ENCODE results near the gene VPS26A.
A peak's percentile ranks its signal among the peaks of the same experiment; 100 is the strongest.

VPS26A gene

GRCh38 chr10:69179089-69179742, 55.2 kb downstream of the VPS26A start:
- peak; percentile 23 for DNase-seq

DNA sequence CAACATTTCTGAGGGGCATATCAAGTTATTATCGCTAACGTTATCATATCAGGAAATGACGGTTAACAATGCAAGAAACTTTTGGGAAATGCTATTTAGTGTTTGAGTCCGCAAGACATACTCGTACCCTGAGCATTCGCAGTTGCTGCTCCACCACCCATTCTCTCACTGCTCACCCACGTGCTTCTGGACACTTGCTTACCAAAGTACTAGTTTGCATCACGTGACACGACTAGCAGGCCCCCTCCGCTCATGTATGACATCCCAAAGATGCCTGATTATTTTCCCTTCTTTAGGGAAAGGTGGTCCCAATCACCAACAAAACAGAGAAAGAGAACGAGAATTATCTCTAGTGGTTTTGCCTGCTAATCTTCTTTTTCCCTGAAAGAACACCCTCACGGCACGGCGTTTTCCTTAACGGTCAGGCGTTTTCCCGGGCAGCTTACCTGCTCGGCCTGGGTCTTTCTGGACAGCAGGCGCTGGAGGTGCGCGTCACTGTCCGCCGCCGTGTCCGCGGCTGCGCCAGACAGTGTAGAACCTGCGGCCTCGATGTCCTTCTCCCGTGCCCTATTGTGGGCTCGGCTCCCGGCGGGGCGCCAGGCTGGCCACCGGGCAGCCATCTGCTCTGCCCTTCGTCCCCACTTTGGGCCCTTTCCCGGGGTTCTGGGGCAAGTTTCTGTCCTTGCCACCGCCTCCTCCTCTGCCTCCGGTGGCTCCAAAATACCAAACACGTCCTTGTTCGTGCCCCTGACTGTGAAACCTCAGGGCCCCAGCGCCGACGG, 56.0 kb downstream of the VPS26A start, which contains the start of gene SUPV3L1:
TSS of gene SUPV3L1 (plus strand) at position 492 of the 782 bp plus-strand sequence. CDS start at position 550, 58 bp downstream.
- DNase-seq, result peak; percentile 89

DNA sequence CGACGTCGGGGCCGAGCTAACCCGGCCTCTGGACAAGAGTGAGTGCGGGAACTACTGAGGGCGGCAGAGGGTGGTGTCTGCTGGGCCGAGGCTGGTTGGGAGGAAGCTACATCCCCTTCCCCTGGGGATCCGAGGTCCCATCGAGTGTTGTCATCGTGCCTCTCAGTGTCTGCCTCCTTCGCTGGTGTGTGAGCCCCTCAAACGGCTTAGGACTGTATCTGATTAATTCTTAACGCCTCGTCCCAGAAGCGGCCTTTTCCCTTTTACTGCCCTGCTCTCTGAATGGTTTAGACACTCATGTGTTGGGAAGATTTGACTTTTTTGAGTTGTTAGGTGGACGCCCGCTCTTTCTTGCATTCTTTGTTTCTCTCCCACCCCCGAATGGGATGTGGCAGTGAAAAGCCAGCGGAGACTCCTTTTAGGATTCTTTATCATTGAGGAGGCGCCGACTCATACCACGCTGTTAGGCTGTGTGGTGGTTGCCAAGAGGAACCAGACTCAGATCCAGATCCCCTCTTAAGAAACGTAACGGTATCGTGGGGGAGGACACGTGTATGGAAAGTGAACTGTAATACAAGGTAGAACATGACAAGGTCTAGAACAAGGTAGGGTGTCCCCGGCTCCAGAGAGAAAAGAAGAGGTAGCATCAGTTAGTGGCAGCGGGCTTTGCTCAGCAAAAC, 56.7 kb downstream of the VPS26A start:
- peak; percentile 38 for DNase-seq

DNA sequence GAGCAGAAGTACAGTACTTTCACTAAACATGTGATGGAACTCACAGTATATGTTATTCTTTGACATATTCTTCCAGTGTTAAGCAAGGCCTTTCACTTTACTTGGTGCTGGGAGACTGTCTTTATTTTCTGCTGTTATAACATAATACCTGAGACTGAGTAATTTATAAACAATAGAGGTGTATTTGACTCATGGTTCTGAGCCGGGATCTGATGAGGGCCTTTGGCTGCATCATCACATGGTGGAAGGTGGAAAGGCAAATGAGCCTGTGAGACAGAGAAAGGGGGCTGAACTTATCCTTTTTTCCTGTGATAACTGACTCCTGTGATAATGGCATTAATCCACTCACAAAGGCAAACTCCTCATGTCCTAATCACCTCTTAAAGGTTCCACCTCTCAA, 57.5 kb downstream of the VPS26A start:
- DNase-seq, result no peak

DNA sequence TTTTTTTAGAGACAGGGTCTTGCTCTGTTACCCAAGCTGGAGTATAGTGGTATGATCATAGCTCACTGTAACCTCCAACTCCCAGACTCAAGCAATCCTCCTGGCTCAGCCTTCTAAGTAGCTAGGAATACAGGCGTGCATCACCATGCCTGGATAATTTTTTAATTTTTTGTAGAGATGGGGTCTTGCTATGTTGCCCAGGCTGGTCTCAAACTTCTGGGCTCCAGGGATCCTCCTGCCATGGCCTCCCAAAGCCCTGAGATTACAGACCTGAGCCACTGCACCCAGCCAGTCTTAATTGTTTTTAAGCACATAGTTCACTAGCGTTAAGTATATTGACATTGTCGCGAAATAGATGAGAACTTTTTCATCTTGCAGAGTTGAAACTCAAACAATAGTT, 58.0 kb downstream of the VPS26A start:
- no peak for DNase-seq

- no peak for DNase-seq
Measured at GRCh38 chr10:69186524-69186923, 62.5 kb downstream of the VPS26A start.

DNA sequence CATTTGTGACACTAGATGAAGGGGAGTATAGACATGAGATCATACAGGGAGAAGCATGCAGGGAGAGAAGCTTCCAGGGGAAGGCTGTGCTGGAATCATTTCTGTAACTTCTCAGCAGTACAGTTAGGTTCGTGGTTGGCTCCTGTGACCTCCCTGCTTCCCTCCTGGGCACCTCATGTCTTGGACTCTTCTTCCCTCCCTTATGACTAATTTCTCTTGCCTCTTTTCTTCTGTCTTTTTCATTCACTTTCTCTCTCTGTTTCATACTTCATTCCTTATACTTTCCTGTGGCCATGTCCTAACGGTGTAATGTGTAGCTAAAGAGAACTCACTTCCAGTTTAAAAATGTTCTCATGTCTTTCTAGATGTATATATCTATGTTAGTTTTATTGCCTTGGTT, 77.1 kb downstream of the VPS26A start:
- no peak for DNase-seq

DNA sequence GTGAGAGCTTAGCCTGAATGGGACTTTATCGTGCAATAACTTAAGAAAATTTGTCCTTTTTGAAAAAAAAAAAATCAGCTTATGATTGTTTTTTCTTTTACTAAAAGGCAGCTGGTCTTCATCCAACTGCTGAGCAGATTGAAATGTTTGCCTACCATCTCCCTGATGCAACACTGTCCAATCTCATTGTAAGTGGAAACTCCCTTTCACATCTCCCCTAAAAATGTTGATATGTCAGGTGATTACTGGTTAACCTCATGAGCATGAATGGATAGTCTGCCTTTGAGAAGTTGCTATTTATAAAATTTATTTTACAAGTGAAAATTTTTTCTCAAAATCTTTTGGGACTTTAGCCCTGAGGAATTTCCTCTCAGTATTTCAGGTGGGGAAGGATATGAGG, 78.4 kb downstream of the VPS26A start:
- no peak for DNase-seq

- DNase-seq, result no peak
Measured at GRCh38 chr10:69208761-69209160, 84.8 kb downstream of the VPS26A start.

- DNase-seq, result no peak
Measured at GRCh38 chr10:69209787-69210484, 86.0 kb downstream of the VPS26A start.

- DNase-seq, result no peak
Measured at GRCh38 chr10:69211104-69211503, 87.1 kb downstream of the VPS26A start.

GRCh38 chr10:69211524-69211923, 87.5 kb downstream of the VPS26A start:
- DNase-seq, result no peak

DNA sequence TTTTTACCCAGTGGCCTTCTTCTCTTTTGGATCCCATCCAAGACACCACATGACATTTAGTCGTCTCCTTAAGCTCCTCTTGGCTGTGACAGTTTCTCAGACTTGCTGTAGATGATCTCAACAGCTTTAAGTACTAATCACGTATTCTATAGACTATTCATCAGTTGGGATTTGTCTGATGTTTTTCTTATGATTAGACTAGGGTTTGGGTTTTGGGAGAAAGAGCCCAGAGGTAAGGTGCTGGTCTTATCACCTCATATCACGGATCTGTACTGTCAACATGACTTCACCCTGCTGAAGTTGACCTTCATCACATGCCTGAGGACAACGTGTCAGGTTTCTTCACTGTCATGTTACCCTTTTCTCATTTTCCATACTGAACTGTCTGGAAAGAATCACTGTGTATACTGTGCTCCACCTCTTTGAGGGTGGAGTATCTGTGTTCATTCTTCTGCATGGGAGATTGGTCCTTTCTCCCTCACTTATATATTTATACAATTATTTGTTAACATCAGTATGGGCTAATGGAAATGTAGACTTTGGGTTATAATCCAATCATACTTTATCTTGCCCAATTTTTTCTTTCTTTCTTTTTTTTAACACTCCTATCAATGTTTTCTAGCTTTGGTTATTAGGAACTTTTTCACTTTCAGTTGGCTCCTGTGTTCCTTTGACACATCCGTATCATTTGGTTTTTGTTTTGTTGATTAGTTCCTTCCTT, 89.8 kb downstream of the VPS26A start:
- DNase-seq, result no peak

- DNase-seq, result no peak
Measured at GRCh38 chr10:69214666-69215131, 90.7 kb downstream of the VPS26A start.

DNA sequence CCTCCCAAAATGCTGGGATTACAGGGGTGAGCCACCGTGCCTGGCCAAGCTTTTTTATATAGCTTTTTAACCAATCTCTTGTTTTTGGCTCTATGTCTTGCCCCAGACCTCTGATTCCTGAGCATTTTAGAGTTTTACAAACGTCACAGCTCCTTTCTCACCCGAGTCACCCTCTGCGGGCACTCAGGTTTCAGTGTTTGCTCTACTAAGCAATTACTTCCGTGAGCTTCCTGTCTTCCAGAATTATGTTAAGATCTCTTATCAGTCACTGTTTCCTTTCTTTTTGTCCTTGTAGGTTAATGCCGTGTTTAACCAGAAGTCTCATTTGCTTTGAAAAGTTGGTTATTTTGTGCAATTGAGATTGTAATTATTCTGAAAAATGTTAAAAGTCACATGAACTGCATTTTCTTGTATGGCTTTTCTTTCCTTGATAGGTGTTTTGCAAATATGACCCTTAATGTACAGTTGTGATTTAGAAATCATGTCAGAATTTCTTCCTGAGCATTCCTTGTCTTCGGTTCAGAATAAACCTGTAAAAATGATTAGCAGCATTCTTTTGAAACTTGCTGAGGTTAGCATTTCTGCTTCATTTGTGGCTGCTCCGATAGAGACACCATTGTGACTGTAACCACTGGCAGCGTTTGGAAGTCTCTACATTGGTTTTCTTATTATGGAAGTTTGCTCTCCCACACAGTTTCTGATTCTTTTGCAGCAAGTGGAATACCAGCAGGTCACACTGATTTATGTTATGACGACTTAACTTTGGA, 91.6 kb downstream of the VPS26A start:
- no peak for DNase-seq

DNA sequence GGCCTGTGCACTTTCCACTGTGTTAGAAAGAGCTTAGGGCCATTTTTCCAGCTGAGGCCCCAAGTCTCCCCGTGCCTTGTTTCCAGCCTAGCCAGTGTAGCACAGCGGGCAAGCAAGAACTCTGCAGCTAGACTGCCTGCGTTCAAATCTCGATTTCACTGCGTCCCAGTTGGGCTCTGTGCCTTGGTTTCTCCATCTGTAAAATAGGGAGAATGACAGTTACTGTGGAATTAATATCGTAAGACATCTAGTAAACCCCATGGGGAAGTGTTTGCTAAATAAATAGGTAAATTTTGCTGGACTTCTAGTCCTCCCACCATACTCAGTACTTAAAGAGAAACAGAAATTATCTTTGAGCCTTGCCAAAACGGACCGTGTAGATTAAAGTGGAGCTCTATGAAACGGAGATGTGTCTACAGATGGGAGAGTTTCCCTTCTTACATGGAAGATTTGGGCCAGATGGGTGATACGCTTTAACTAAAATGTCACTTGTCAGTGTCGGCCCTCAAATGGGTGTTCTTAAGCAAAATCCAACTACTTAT, 92.7 kb downstream of the VPS26A start:
- DNase-seq, result no peak

GRCh38 chr10:69217119-69217754, 93.3 kb downstream of the VPS26A start:
- DNase-seq, result no peak

DNA sequence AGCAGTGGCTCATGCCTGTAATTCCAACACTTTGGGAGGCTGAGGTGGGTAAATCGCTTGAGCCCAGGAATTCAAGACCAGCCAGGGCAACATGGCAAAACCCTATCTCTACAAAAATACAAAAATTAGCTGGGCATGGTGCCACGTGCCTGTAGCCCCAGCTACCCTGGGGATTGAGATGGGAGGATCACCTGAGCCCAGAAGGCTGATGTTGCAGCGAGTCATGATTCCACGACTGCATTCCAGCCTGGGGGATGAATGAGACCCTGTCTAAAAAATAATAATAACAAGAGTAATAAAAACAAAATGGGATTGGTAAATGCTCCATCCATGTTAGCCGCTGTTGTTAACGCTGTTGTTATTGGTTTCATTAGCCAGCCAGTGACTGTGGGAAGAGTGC, 94.9 kb downstream of the VPS26A start:
- no peak for DNase-seq

DNA sequence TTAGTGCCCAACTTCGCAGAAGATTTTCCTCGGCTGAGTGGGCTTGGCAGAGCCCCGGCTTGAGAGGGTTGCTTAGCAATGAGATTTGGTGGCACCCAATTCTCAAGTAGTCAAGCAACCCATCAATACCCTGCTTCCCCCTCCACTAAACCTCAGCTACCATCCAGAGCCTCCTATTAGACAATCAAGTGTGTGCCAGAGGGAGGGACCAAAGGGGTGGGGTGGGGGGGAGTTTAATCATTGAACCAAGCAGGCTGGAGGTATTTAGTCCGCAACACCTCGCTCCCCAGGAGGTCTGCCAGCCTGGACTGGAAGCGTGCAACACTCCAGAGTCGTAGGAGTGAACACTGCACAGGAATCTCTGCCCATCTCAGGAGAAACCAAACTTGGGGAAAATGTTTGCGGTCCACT, 96.1 kb downstream of the VPS26A start, which contains the start of gene HKDC1:
TSS of gene HKDC1 (plus strand) at position 292 of the 411 bp plus-strand sequence. CDS start at position 396, 104 bp downstream.
- DNase-seq, result no peak

DNA sequence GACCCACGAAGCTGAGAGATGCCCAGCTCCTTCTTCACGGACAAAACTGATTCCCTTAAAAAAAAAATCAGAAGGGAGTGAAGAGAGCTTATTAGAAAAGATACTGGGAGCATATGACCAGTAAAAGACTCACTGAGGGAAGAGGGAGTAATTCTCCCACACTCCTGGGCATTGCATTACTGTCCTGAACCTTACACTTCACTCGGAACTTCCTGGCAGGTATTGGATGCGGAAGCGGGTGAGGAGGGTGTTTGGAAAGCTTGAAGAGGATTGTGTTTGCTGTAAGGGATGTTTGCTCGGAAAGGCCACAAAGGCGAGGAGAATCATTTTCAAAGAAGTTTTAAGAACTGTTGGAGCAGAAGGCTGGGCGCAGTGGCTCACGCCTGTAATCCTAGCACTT, 96.5 kb downstream of the VPS26A start:
- no peak for DNase-seq

All from stimulated activated CD4-positive, alpha-beta T cell treated with anti-CD3 and anti-CD28 coated beads, Interleukin-4, amount 100 ng/mL, for 24 hours (primary cell).